Activated T-helper 9 cell treated with anti-CD3 and anti-CD28 coated beads, Interleukin-2, amount 50 U/mL, for 16 hours (primary cell): ENCODE data around the gene HOXB4.

ENCODE experiments used
- DNase-seq: peaks from one replicate; pipeline ENCODE4 v3.0.0-alpha.2; 2020; ENCODE audit warnings: low read depth

Gene HOXB4

DNA sequence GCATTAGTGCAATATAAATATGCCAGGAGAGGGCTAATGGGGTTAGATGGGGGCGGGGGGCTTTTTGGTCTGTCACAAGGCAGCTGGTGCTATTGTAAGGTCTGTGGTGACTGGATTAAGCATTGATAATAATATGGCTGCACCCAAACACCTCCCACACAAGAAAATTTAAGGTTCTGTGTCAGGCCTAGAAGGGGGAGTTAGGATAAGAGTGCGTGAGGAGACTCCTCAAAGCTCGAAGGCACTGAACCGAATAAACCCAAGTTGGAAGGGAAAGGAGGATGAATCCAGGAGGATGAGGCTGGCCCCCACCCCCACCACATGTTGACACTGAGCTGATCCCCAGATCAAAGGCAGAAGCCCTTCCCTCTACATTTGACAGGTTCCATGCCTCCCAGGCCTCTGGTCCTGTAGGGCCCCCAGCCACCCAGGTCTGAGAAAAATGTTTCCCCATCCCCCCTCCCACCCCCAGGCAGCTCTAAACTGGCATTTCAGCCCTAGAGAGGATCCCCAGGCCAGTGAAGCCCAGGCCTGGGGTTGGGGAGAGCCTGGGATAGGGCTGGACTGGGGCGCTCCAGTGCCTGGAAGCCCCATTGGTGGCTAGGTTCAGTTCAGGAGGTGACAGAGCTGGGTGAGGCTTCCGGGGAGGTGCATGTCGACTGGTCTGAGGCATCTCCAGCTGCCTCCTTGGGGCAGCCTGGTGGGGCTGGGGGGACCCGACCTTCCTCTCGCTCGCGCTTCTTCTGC is 49.0 kb downstream of the HOXB4 start:
- no peak for DNase-seq

DNA sequence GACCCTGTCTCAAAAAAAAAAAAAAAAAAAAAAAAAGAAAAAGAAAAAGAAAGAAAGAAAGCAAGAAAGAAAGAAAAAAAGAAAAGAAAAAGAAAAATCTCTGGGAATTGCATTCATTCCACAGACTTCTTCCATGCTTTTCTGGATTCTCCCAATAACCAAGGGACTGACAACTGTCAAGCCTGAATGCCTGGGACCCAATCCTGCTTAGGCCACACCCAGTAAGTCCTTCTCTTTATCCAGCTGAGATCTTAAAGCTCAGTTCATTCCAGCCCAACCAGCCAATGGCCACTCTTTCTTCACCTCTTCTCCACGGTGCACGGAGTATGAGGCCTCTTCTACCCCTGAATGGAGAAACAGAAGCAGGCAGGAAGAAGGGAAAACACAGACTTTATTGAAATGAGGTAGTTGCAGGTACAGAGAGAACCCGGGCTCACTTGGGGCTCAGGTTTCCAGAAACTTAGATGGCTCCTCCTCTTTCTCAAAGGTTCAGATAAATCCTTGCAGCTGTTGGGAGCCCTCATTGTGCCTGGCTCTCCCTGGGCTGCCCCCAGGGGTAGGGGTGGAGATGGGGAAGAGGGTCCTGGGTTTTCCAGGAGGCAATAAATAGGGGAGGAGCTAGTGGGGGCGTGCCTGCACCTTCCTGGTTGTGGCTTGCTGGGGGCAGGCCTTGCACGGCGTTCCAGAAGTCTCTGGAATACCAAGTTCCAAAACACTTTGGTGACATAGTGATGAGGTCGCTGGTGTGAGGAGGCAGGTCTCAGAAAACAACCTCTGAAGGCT is 49.8 kb downstream of the HOXB4 start:
- DNase-seq: no peak

DNA sequence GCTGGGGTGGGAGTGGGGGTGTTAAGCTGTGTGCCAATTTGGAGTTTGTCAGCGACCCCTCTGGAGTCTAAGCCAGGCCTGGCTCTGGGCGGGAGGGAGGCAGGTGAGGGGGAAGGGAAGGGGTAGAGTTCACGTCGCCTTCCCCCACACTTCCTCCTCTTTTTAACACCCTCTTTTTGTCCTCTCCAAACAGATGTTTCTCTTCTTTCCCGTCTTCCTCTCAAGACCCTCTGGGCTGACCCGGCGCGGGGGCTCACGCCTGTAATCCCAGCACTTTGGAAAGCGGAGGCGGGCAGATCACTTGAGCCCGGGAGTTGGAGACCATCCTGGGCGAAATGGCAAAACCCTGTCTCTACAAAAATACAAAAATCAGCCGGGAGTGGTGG is 50.6 kb downstream of the HOXB4 start:
- no peak for DNase-seq

DNA sequence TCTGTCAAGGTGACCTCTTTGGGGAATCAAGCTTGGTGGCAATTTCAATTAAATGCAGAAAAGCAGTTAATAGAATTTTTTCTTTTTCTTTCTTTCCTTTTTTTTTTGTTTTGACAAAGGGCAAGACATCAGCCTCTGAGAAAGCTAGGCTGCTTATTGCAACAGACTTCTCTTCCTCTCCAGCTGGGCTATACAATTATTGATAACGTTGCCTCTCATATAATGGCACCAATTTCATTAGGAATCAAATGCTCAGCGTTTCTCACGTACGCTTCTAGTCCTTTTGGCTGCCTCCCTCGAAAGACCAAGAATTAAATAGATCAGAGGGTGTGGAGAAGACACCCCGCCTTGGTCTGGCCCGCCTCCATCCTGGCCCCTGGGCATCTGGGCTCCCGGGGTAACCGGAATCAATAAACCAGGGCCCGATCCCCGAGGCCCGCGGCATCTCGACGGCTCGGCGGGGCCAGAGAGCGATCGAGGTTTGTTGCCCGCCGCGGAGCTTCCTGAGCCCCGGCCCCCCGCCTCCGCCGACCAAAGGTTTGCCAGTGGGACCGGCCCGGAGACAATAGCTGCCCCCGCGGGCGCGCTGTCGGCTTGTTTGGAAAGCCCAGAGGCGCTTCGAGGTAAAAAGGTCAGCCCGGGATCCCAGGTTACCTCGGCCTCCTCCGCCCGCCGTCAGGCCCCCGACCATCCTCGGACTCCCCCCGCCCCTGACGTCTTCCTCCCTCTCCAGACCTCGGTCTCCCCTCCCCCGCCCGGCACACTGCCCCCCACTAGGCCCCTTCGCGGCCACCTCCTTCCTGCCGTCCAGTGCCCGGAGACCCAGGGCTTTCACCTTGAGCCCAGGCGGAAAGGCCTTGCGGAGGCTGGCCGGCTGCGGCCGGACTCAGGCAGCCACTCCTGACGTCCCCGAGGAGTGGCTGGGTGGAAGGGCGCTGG is 51.3 kb downstream of the HOXB4 start:
- DNase-seq: no peak
